ENCODE results near the gene MERTK. TPM values are rescaled to one million over a fixed set of nuclear protein-coding genes. Genes with fewer than 3 reads are reported as not detected.
"Not testable (repeated sequence)": the region's sequence is repeated elsewhere in the genome, so short reads cannot be mapped to it uniquely, and the experiment has no call there.

MERTK gene
- total RNA-seq, 2 donors from 2014 or later = 47.1 to 69.9 TPM

DNA sequence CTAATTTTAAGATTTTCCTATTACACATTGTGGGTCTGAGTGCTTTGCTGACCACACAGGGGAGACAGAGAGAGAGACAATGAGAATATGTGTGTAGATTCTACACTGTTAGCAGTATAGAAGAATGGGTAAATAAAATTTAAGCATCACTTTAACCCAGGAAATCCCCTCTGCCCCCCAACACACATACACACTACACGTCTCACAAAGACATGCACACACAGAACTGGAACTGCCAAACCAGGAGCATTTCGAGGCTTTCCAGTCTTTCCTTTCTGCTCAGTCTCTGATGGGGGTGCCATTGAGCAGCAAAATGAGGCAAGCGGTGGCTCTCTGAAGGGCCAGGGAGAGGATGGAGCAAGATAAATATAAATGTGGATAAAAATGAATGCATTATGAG is 2.5 kb downstream of the MERTK start:
- DNase-seq (ENCODE audit: low spot score) = no peak
- Histone ChIP-seq H3K27me3 (replicated peaks; ENCODE audit: insufficient read depth) (no peaks in the 10 kb centered on the region), H3K4me1 (ENCODE audit: control insufficient read depth in 1 of 2, low read depth in 2 of 2) (peaks cover 29 to 62% of the 10 kb centered on the region in 2 donors), H3K36me3 (no peaks in the 10 kb centered on the region), H3K9me3 (no peaks in the 10 kb centered on the region), H3K4me3 (peak overlapping the region; percentile 99), H3K27ac (peak overlapping the region; percentile 31 to 95)
- TF ChIP-seq, protein P1, sequence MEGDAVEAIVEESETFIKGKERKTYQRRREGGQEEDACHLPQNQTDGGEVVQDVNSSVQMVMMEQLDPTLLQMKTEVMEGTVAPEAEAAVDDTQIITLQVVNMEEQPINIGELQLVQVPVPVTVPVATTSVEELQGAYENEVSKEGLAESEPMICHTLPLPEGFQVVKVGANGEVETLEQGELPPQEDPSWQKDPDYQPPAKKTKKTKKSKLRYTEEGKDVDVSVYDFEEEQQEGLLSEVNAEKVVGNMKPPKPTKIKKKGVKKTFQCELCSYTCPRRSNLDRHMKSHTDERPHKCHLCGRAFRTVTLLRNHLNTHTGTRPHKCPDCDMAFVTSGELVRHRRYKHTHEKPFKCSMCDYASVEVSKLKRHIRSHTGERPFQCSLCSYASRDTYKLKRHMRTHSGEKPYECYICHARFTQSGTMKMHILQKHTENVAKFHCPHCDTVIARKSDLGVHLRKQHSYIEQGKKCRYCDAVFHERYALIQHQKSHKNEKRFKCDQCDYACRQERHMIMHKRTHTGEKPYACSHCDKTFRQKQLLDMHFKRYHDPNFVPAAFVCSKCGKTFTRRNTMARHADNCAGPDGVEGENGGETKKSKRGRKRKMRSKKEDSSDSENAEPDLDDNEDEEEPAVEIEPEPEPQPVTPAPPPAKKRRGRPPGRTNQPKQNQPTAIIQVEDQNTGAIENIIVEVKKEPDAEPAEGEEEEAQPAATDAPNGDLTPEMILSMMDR (IDR thresholded peaks at IDR 0.05) = peak; percentile 35
- no peak for ATAC-seq (ENCODE audit: insufficient number of reproducible peaks, low FRiP score, low read depth)

- no peaks in the 10 kb centered on the region for H3K9me3 ChIP-seq
- DNase-seq (ENCODE audit: low spot score) = no peak
- no peaks in the 10 kb centered on the region for H3K36me3 ChIP-seq
- no peaks in the 10 kb centered on the region for H3K27me3 ChIP-seq (replicated peaks; ENCODE audit: insufficient read depth)
- TF ChIP-seq, protein P1 (IDR thresholded peaks at IDR 0.05) = no peak
- H3K4me3 ChIP-seq = no peak overlapping the region
- peaks cover 43 to 81% of the 10 kb centered on the region in 2 donors for H3K4me1 ChIP-seq (ENCODE audit: control insufficient read depth in 1 of 2, low read depth in 2 of 2)
- peak overlapping the region; percentile 31 to 90 for H3K27ac ChIP-seq
- no peak for ATAC-seq (ENCODE audit: insufficient number of reproducible peaks, low FRiP score, low read depth)
These were observed 5.1 kb downstream of the MERTK start for GRCh38 chr2:111903516-111903915.

DNA sequence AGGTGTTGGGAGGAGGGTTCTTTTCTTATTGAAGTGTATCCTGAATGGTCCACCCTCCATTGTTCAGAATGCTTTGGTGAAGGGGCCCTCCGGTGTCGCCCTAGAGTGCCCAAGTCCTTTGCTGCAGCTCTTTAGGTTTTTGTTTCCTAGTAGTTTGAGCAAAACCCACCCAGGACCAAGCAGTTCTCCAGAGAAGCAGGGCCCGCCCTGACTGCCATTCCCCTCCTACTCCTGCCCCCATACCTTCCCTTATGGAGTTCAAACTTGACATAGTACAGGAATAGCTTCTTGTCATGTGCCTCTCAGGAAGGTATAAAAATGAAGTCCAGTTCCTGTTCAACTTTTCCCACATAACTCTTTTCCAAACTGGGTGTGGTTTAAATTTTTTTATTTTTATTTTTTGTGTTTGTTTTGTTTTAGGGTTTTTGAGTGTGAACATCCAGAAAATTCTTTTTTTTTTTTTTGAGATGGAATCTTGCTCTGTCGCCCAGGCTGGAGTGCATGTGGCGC is 5.6 kb downstream of the MERTK start:
- TF ChIP-seq, protein P1 (IDR thresholded peaks at IDR 0.05) = no peak
- Histone ChIP-seq H3K36me3 (no peaks in the 10 kb centered on the region), H3K9me3 (no peaks in the 10 kb centered on the region), H3K27ac (peak overlapping the region; percentile 31 to 90), H3K4me3 (no peak overlapping the region), H3K27me3 (replicated peaks; ENCODE audit: insufficient read depth) (no peaks in the 10 kb centered on the region), H3K4me1 (ENCODE audit: control insufficient read depth in 1 of 2, low read depth in 2 of 2) (peaks cover 43 to 85% of the 10 kb centered on the region in 2 donors)
- ATAC-seq (ENCODE audit: insufficient number of reproducible peaks, low FRiP score, low read depth) (no peak), DNase-seq (ENCODE audit: low spot score) (no peak)

DNA sequence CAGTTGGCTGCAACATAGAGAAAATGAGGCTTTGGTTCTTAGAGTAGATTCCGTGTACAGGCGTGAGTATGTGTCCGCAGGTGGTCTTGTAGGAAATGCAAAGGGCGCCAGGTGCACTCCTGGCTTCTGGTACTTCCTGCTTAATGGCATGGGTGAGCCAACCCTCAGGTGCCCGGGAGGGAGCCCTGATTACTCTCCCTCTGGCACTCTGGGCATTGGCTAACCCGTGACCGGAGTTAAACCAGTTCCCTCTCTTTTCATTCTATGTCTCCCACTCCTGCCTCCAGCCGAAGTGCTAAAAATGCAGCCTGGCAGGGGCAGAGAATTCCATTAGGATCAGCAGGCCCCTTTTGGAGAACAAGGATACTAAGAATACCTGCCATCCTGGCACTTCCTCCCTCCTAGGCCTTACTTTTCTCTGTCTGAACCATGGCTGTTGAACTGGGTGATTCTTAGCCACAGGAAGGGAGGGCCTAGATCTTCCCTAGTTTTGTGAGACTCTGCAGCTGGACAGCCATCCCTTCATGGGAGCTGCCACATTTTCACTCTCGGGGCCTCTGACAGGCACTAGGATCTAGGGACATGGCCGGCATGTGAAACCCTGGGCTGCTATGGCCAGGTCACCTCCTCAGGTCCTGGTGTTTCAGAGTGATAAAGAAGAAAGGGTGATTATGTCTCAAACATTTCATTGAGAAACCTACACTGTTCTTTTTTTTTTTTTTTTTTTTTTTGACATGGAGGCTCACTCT is 6.5 kb downstream of the MERTK start:
- no peaks in the 10 kb centered on the region for H3K27me3 ChIP-seq (replicated peaks; ENCODE audit: insufficient read depth)
- DNase-seq (ENCODE audit: low spot score) (no peak), ATAC-seq (ENCODE audit: insufficient number of reproducible peaks, low FRiP score, low read depth) (peak; percentile 52)
- H3K27ac ChIP-seq = peak overlapping the region; percentile 31 to 90
- H3K4me1 ChIP-seq (ENCODE audit: control insufficient read depth in 1 of 2, low read depth in 2 of 2) = peaks cover 43 to 85% of the 10 kb centered on the region in 2 donors
- H3K36me3 ChIP-seq = no peaks in the 10 kb centered on the region
- peak overlapping the region; percentile 9 for H3K4me3 ChIP-seq
- TF ChIP-seq, protein P1 (IDR thresholded peaks at IDR 0.05) = no peak
- H3K9me3 ChIP-seq = no peaks in the 10 kb centered on the region

DNA sequence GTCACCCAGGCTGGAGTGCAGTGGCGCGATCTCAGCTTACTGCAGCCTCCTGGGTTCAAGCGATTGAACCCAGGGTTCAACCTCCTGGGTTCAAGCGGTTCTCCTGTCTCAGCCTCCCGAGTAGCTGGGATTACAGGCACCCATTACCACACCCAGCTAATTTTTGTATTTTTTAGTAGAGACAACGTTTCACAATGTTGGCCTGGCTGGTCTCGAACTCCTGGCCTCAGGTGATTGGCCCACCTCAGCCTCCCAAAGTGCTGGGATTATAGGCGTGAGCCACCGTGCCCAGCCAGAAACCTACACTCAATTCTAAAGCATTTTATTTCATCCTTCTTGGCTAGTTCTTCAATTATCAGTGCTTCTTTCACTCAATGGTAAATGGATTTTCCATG is 7.1 kb downstream of the MERTK start:
- not testable (repeated sequence) for H3K27me3 ChIP-seq (replicated peaks; ENCODE audit: insufficient read depth); ATAC-seq (ENCODE audit: insufficient number of reproducible peaks, low FRiP score, low read depth); H3K4me3 ChIP-seq; DNase-seq (ENCODE audit: low spot score); H3K9me3 ChIP-seq; H3K36me3 ChIP-seq
- Histone ChIP-seq H3K27ac (peak overlapping the region; percentile 31 to 90), H3K4me1 (ENCODE audit: control insufficient read depth in 1 of 2, low read depth in 2 of 2) (peaks cover 37 to 79% of the 10 kb centered on the region in 2 donors)

All from thoracic aorta (tissue), 2 donors.